DMS53 (cell line): ENCODE data around the gene TMEM18.
"Not testable (repeated sequence)": the region's sequence is repeated elsewhere in the genome, so short reads cannot be mapped to it uniquely, and the experiment has no call there.

Experiments
- DNase-seq: peaks from one replicate; lab custom pipeline; 2025; lab: John Stamatoyannopoulos, UW

The TMEM18 gene

GRCh38 chr2:677056-677958 is at the start of gene TMEM18:
TSS of gene TMEM18 (minus strand) at chr2:677406. CDS start at chr2:677345, 61 bp downstream.
- DNase-seq: peak; percentile 93

GRCh38 chr2:726169-726568 is 49.0 kb upstream of the TMEM18 start:
- no peak for DNase-seq

- no peak for DNase-seq
These were observed 48.3 kb upstream of the TMEM18 start for GRCh38 chr2:725468-725867.

GRCh38 chr2:723761-724160 is 46.6 kb upstream of the TMEM18 start:
- no peak for DNase-seq

GRCh38 chr2:720842-721241 is 43.6 kb upstream of the TMEM18 start:
- no peak for DNase-seq

- DNase-seq: no peak
These were observed 42.5 kb upstream of the TMEM18 start for GRCh38 chr2:719734-720133.

GRCh38 chr2:719191-719590 is 42.0 kb upstream of the TMEM18 start:
- no peak for DNase-seq

GRCh38 chr2:717661-718060 is 40.5 kb upstream of the TMEM18 start:
- no peak for DNase-seq

- DNase-seq: no peak
These were observed 38.8 kb upstream of the TMEM18 start for GRCh38 chr2:715854-716560.

GRCh38 chr2:715038-715437 is 37.8 kb upstream of the TMEM18 start:
- no peak for DNase-seq

- DNase-seq: peak; percentile 41
These were observed 37.0 kb upstream of the TMEM18 start for GRCh38 chr2:714005-714741.

- DNase-seq: no peak
These were observed 33.9 kb upstream of the TMEM18 start for GRCh38 chr2:710867-711665.

GRCh38 chr2:709138-709765 is 32.0 kb upstream of the TMEM18 start:
- no peak for DNase-seq

- no peak for DNase-seq
These were observed 31.5 kb upstream of the TMEM18 start for GRCh38 chr2:708667-709066.

GRCh38 chr2:705971-706511 is 28.8 kb upstream of the TMEM18 start:
- no peak for DNase-seq

- not testable (repeated sequence) for DNase-seq
These were observed 25.6 kb upstream of the TMEM18 start for GRCh38 chr2:702765-703164.

GRCh38 chr2:696999-697627 is 19.9 kb upstream of the TMEM18 start:
- no peak for DNase-seq

- DNase-seq: no peak
These were observed 19.3 kb upstream of the TMEM18 start for GRCh38 chr2:696463-696862.

GRCh38 chr2:694906-695510 is 17.8 kb upstream of the TMEM18 start:
- no peak for DNase-seq

- DNase-seq: no peak
These were observed 17.0 kb upstream of the TMEM18 start for GRCh38 chr2:694174-694573.
